22Rv1 (cell line): ENCODE results near the gene TTC33.

Experiments used
- CTCF ChIP-seq: fragments of 450-650 bp; IDR thresholded peaks from 2 replicates; pipeline ENCODE4 v1.5.1; 2017; ENCODE audit warnings: mild to moderate bottlenecking
- ZFX ChIP-seq: fragments of 450-650 bp; IDR thresholded peaks from 2 replicates; pipeline ENCODE4 v1.6.1; 2017; ENCODE audit warnings: antibody characterized with exemption, borderline replicate concordance

GRCh38 chr5:40555886-40556285 is 199.9 kb downstream of the TTC33 start:
- TF ChIP-seq CTCF (no peak), ZFX (no peak)
